ENCODE data around the gene C19orf25.

DNA sequence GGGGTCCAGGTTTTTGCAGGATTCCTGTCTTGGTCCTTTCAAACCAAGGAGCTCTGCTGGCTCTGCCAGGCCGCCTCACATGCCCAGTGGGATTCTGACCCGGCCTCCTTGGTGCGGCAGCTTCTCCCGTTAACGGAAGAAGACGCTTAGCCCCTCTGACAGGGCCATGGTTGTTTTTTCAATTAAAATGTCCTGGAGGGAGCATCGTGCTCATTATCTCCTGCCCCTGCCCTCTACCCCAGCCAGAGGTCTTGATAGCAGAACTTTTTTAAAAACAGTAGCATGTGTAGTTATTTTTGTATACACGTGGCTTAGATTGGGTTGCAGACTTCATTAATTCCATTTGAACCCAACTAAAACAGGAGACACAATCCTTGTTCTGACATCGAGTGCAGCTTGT lies 52.3 kb downstream of the C19orf25 start:
- no peak for TF ChIP-seq POLR2A (IDR thresholded peaks at IDR 0.05)
- TF ChIP-seq, protein P1, sequence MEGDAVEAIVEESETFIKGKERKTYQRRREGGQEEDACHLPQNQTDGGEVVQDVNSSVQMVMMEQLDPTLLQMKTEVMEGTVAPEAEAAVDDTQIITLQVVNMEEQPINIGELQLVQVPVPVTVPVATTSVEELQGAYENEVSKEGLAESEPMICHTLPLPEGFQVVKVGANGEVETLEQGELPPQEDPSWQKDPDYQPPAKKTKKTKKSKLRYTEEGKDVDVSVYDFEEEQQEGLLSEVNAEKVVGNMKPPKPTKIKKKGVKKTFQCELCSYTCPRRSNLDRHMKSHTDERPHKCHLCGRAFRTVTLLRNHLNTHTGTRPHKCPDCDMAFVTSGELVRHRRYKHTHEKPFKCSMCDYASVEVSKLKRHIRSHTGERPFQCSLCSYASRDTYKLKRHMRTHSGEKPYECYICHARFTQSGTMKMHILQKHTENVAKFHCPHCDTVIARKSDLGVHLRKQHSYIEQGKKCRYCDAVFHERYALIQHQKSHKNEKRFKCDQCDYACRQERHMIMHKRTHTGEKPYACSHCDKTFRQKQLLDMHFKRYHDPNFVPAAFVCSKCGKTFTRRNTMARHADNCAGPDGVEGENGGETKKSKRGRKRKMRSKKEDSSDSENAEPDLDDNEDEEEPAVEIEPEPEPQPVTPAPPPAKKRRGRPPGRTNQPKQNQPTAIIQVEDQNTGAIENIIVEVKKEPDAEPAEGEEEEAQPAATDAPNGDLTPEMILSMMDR (IDR thresholded peaks at IDR 0.05): no peak
